Measurements from ENCODE around the gene MXI1. TPM values are rescaled to one million over a fixed set of nuclear protein-coding genes. Genes with fewer than 3 reads are reported as not detected.

Gene MXI1
- total and polyA plus RNA-seq, 2 of the 4 experiments (the other 2 are of a cell fraction) = 7.2 to 11.8 TPM

GRCh38 chr10:110276603-110277002, 69.2 kb downstream of the MXI1 start:
- CTCF ChIA-PET = no interaction called here
- in situ Hi-C loops (cut with MboI; ENCODE audit: low sequenced_read_pairs) = no loop called here
- WGBS, 2 experiments (ENCODE audit: extremely low coverage in 2 of 2, insufficient read length in 1 of 2) = no CpG with 5 or more reads among the region's 5 CpGs

More at GRCh38 chr10:110276603-110277002, 69.2 kb downstream of the MXI1 start:
- Histone ChIP-seq H3K9me3 (ENCODE audit: control insufficient read depth, insufficient read depth, low read length) (no peaks in the 10 kb centered on the region), H4K91ac (ENCODE audit: insufficient read depth, low read depth, low read length) (no peak overlapping the region), H2BK15ac (ENCODE audit: low read depth, low read length) (no peak overlapping the region), H2AK5ac (ENCODE audit: low read depth, low read length) (no peak overlapping the region), H2BK20ac (ENCODE audit: low read depth, low read length) (no peak overlapping the region), H3K27me3 (ENCODE audit: control insufficient read depth, insufficient read depth, low read length) (no peaks in the 10 kb centered on the region), H2AFZ (replicated peaks; ENCODE audit: low read length, poor library complexity) (no peak overlapping the region), H2BK120ac (ENCODE audit: low read depth, low read length) (no peak overlapping the region), H3K9me1 (ENCODE audit: insufficient read depth, low read length) (no peaks in the 10 kb centered on the region), H3K14ac (replicated peaks; ENCODE audit: low read depth, low read length) (no peak overlapping the region), H4K8ac (ENCODE audit: low read depth in 2 of 2, low read length in 2 of 2) (no peak overlapping the region), H3K4me2 (ENCODE audit: low read depth, low read length) (no peak overlapping the region), H3K9ac (ENCODE audit: low read depth, low read length) (no peak overlapping the region), H3K56ac (ENCODE audit: extremely low read depth, insufficient read depth, low read length) (no peak overlapping the region), H2AK9ac (replicated peaks; ENCODE audit: low read depth, low read length, poor library complexity) (no peak overlapping the region), H4K5ac (ENCODE audit: low read depth, low read length) (no peak overlapping the region), H3K4me1 (ENCODE audit: control insufficient read depth, insufficient read depth, low read length) (peaks cover 1% of the 10 kb centered on the region; the same call in 1 of the 2 replicates), H3K23ac (ENCODE audit: low read depth, low read length) (no peak overlapping the region), H3K27ac (ENCODE audit: insufficient read depth, low read length) (no peak overlapping the region), H4K20me1 (ENCODE audit: insufficient read depth, low read length) (no peaks in the 10 kb centered on the region), H3K4ac (ENCODE audit: low read depth, low read length) (no peak overlapping the region), H2BK5ac (ENCODE audit: low read depth, low read length, poor library complexity, severe bottlenecking) (no peak overlapping the region), H3K36me3 (ENCODE audit: control insufficient read depth, insufficient read depth, low read length) (peaks cover 2% of the 10 kb centered on the region; the same call in 1 of the 2 replicates), H3K4me3 (ENCODE audit: insufficient read depth, low read depth, low read length) (no peak overlapping the region), H3K79me1 (ENCODE audit: low read depth in 1 of 2, low read length in 2 of 2) (no peaks in the 10 kb centered on the region), H3K18ac (ENCODE audit: low read depth, low read length) (no peak overlapping the region)
- POLR2A ChIA-PET (ENCODE audit: unreplicated experiment) = no interaction called here
- DNase-seq (no peak), ATAC-seq (ENCODE audit: low read depth) (no peak)
- dilution Hi-C loops (cut with HindIII; ENCODE audit: low sequenced_read_pairs, unreplicated experiment) (loop anchor here (25.0 kb wide), 1 partner anchor 139 kb away; no protein-coding TSS in a partner anchor), intact Hi-C loops (cut with micrococcal nuclease) (no loop called here)
- no TSS peak for BruUV-seq (replicated peaks)
- TF ChIP-seq CHD1 (IDR thresholded peaks at IDR 0.05; ENCODE audit: low read depth, low read length) (no peak), MXI1 (IDR thresholded peaks at IDR 0.05; ENCODE audit: borderline replicate concordance, low read depth, low read length) (no peak), POLR2A (IDR thresholded peaks at IDR 0.05; ENCODE audit: low read depth, low read length) (no peak), RAD21 (IDR thresholded peaks at IDR 0.05; ENCODE audit: low read length) (no peak), CEBPB (IDR thresholded peaks at IDR 0.05; ENCODE audit: low read depth, low read length) (no peak), RFX5 (IDR thresholded peaks at IDR 0.05; ENCODE audit: low read depth, low read length) (no peak), CTCF (conservative IDR thresholded peaks at IDR 0.05; ENCODE audit: low read depth, low read length) (no peak), NFE2L2 (IDR thresholded peaks at IDR 0.05; ENCODE audit: low read depth, low read length) (no peak), RCOR1 (IDR thresholded peaks at IDR 0.05; ENCODE audit: insufficient replicate concordance, low read length) (no peak), FOS (IDR thresholded peaks at IDR 0.05; ENCODE audit: low read depth, low read length) (no peak)
